HCT116 (cell line): ENCODE measurements around the gene PIGL. TPM values are rescaled to one million over a fixed set of nuclear protein-coding genes. Genes with fewer than 3 reads are reported as not detected.

Experiments used
- ATAC-seq: fragments of 200-7000 bp; cut with Tn5 transposase; 2 replicates; pipeline ENCODE4 v1.9.1; 2020; ENCODE audit warnings: mild to moderate bottlenecking, moderate library complexity
- BruUV-seq: library from RNA; stranded (reverse); fragments of 400-500 nt; replicated peaks from 2 replicates; lab custom pipeline; 2021; lab: Mats Ljungman, UMichigan
- CTCF ChIA-PET: fragments of 300-600 bp; sonication (Branson Sonifier 250); formaldehyde crosslinking; loops from one replicate; lab custom pipeline; 2021; ENCODE audit warnings: antibody characterized with exemption; lab: Charles Lee
- POLR2A ChIA-PET: fragments of 300-600, 350-600 bp; sonication (Branson Sonifier 250); formaldehyde crosslinking; loops from one replicate; lab custom pipeline; 2021; ENCODE audit warnings: antibody characterized with exemption; lab: Charles Lee
- RAD21 ChIA-PET, 2 experiments: fragments of 300-600 bp; sonication (Branson Sonifier 250); formaldehyde crosslinking; loops; one replicate each; lab custom pipeline; 2023; ENCODE audit warnings: low total read pairs in 2 of 2; ENCODE audit not compliant: uncharacterized antibody in 2 of 2, unreplicated experiment in 2 of 2, low non-redundant PET in 1 of 2; lab: Charles Lee
- DNase-seq: peaks from one replicate; pipeline ENCODE4 v3.0.0-alpha.2; 2010; ENCODE audit warnings: low read depth, low spot score
- H2AFZ ChIP-seq: fragments of 200-600 bp; shearing (Covaris generic), sonication (generic); 2 replicates; pipeline ENCODE4 v1.6.1; 2017; ENCODE audit warnings: low read depth, mixed run types, mixed read lengths, antibody characterized with exemption, low read length; ENCODE audit not compliant: poor library complexity, severe bottlenecking
- H3K27ac ChIP-seq: 2 replicates; pipeline ENCODE4 v1.5.1; 2012; ENCODE audit warnings: low read depth, low read length
- H3K27me3 ChIP-seq: fragments of 200-600 bp; sonication (generic); 2 replicates; pipeline ENCODE4 v1.6.1; 2016; ENCODE audit warnings: mixed run types, low read length, mixed read lengths; ENCODE audit not compliant: insufficient read depth
- H3K36me3 ChIP-seq, 2 experiments: fragments of 200-500 bp in 1 of 2; fragments of 200-600 bp in 1 of 2; sonication (Bioruptor generic) in 1 of 2; sonication (generic) in 1 of 2; 2 replicates each; pipeline versions ENCODE4 v1.5.1 to v1.6.1; 2014 to 2016; ENCODE audit warnings: low read length in 2 of 2, inconsistent platforms in 1 of 2, mixed read lengths in 1 of 2, mixed run types in 1 of 2; ENCODE audit not compliant: insufficient read depth in 2 of 2, control insufficient read depth in 1 of 2
- H3K4me1 ChIP-seq, 2 experiments: fragments of 200-600 bp in 1 of 2; sonication (generic) in 1 of 2; 2 replicates each; pipeline versions ENCODE4 v1.5.1 to v1.6.1; 2012 to 2017; ENCODE audit warnings: low read length in 2 of 2, inconsistent platforms in 1 of 2, mild to moderate bottlenecking in 1 of 2, mixed read lengths in 1 of 2, mixed run types in 1 of 2, moderate library complexity in 1 of 2; ENCODE audit not compliant: insufficient read depth in 2 of 2, control insufficient read depth in 1 of 2
- H3K4me2 ChIP-seq: fragments of 200-600 bp; sonication (generic); 2 replicates; pipeline ENCODE4 v1.6.1; 2017; ENCODE audit warnings: mixed run types, low read length, mixed read lengths
- H3K4me3 ChIP-seq, 2 experiments: fragments of 200-600 bp in 1 of 2; sonication (generic) in 1 of 2; replicated peaks in 1 of 2; 2 replicates each; pipeline ENCODE4 v1.5.1; 2011 to 2016; ENCODE audit warnings: low read length in 2 of 2, control low read depth in 1 of 2, low read depth in 1 of 2, mild to moderate bottlenecking in 1 of 2, mixed read lengths in 1 of 2, mixed run types in 1 of 2
- H3K79me2 ChIP-seq: fragments of 200-600 bp; sonication (generic); 2 replicates; pipeline ENCODE4 v1.6.1; 2017; ENCODE audit warnings: mild to moderate bottlenecking, mixed run types, low read length, moderate library complexity, mixed read lengths; ENCODE audit not compliant: insufficient read depth
- H3K9ac ChIP-seq: fragments of 200-600 bp; sonication (generic); 2 replicates; pipeline ENCODE4 v1.6.1; 2016; ENCODE audit warnings: low read length, mixed read lengths
- H3K9me2 ChIP-seq: fragments of 200-600 bp; sonication (generic), shearing (Covaris generic); 2 replicates; pipeline ENCODE4 v1.6.1; 2017; ENCODE audit warnings: mixed run types, mild to moderate bottlenecking, moderate library complexity; ENCODE audit not compliant: insufficient read depth
- H3K9me3 ChIP-seq, 2 experiments: fragments of 200-500 bp in 1 of 2; fragments of 200-600 bp in 1 of 2; sonication (Bioruptor generic) in 1 of 2; sonication (generic) in 1 of 2; 2 replicates each; pipeline ENCODE4 v1.6.1; 2014 to 2017; ENCODE audit warnings: low read length in 2 of 2, mixed read lengths in 2 of 2, inconsistent platforms in 1 of 2, low read depth in 1 of 2, mild to moderate bottlenecking in 1 of 2, mixed run types in 1 of 2, moderate library complexity in 1 of 2; ENCODE audit not compliant: control insufficient read depth in 1 of 2, insufficient read depth in 1 of 2
- H4K20me1 ChIP-seq: fragments of 200-600 bp; sonication (generic), shearing (Covaris generic); 2 replicates; pipeline ENCODE4 v1.6.1; 2017; ENCODE audit warnings: mixed run types, mild to moderate bottlenecking, moderate library complexity; ENCODE audit not compliant: insufficient read depth
- CBX3 ChIP-seq: IDR thresholded peaks from 2 replicates; pipeline ENCODE4 v1.6.1; 2012; ENCODE audit warnings: low read depth
- CEBPB ChIP-seq: IDR thresholded peaks from 2 replicates; pipeline ENCODE4 v1.6.1; 2012; ENCODE audit warnings: low read depth
- EGR1 ChIP-seq: IDR thresholded peaks from 2 replicates; pipeline ENCODE4 v1.6.1; 2012; ENCODE audit warnings: low read depth
- ELF1 ChIP-seq: IDR thresholded peaks from 2 replicates; pipeline ENCODE4 v1.6.1; 2012; ENCODE audit warnings: low read depth, borderline replicate concordance
- EZH2 ChIP-seq: fragments of 200-600 bp; sonication (generic); IDR thresholded peaks from 2 replicates; pipeline ENCODE4 v1.6.1; 2017; ENCODE audit warnings: antibody characterized with exemption, mixed run types
- EZH2phosphoT487 ChIP-seq: fragments of 200-600 bp; IDR thresholded peaks from 2 replicates; pipeline ENCODE4 v1.6.1; 2018; ENCODE audit warnings: antibody characterized with exemption, borderline replicate concordance
- FOSL1 ChIP-seq: IDR thresholded peaks from 2 replicates; pipeline ENCODE4 v1.6.1; 2012; ENCODE audit warnings: low read depth
- JUND ChIP-seq: IDR thresholded peaks from 2 replicates; pipeline ENCODE4 v1.6.1; 2012
- POLR2A ChIP-seq: IDR thresholded peaks from 2 replicates; pipeline ENCODE4 v1.7.0; 2011; ENCODE audit warnings: borderline replicate concordance; ENCODE audit not compliant: insufficient read depth, insufficient read length; ENCODE audit errors: extremely low read depth
- POLR2AphosphoS5 ChIP-seq: IDR thresholded peaks from 2 replicates; pipeline ENCODE4 v1.6.1; 2011; ENCODE audit warnings: mild to moderate bottlenecking, low read depth, low read length, moderate library complexity
- RAD21 ChIP-seq: IDR thresholded peaks from 2 replicates; pipeline ENCODE4 v1.6.1; 2012; ENCODE audit warnings: low read depth, mild to moderate bottlenecking
- SIN3A ChIP-seq: IDR thresholded peaks from 2 replicates; pipeline ENCODE4 v1.6.1; 2012; ENCODE audit warnings: low read depth
- TCF7L2 ChIP-seq: IDR thresholded peaks from 2 replicates; pipeline ENCODE4 v1.7.0; 2011; ENCODE audit warnings: borderline replicate concordance, inconsistent platforms; ENCODE audit not compliant: insufficient read depth, insufficient read length; ENCODE audit errors: extremely low read depth
- YY1 ChIP-seq: IDR thresholded peaks from 2 replicates; pipeline ENCODE4 v1.6.1; 2011; ENCODE audit warnings: low read length, low read depth, moderate library complexity, mild to moderate bottlenecking; ENCODE audit not compliant: insufficient replicate concordance; ENCODE audit errors: extremely low read depth
- ZFX ChIP-seq: fragments of 450-650 bp; IDR thresholded peaks from 2 replicates; pipeline ENCODE4 v1.6.1; 2017
- ZNF274 ChIP-seq: fragments of 200-500 bp; sonication (Bioruptor generic); IDR thresholded peaks from 2 replicates; pipeline ENCODE4 v1.6.1; 2014; ENCODE audit warnings: mild to moderate bottlenecking, low read depth, low read length, inconsistent platforms
- intact Hi-C: fragments of 100-400 bp; cut with micrococcal nuclease; formaldehyde crosslinking; loops from 2 replicates; pipeline ENCODE4 v1.10.0; 2022
- total RNA-seq: library from RNA; stranded (reverse); gene quantifications from one replicate; pipeline ENCODE4 v1.2.1, GENCODE V29; 2021; ENCODE audit not compliant: unreplicated experiment
- TF ChIP-seq, protein P1 (sequence below): IDR thresholded peaks from 2 replicates; pipeline ENCODE4 v1.6.1; 2011; ENCODE audit warnings: mild to moderate bottlenecking, low read length, moderate library complexity; ENCODE audit not compliant: insufficient replicate concordance; ENCODE audit errors: extremely low read depth
- TF ChIP-seq, protein P2 (sequence below), 3 experiments: fragments of 200-600 bp in 1 of 3; sonication (generic) in 1 of 3; IDR thresholded peaks in 2 of 3; conservative IDR thresholded peaks in 1 of 3; 2 replicates each; pipeline ENCODE4 v1.5.1; 2012 to 2017; ENCODE audit warnings: low read depth in 2 of 3, low read length in 2 of 3, antibody characterized with exemption in 1 of 3, borderline replicate concordance in 1 of 3, control low read depth in 1 of 3, mild to moderate bottlenecking in 1 of 3, mixed read lengths in 1 of 3, mixed run types in 1 of 3, moderate library complexity in 1 of 3; ENCODE audit not compliant: insufficient read depth in 1 of 3
- TF ChIP-seq, protein P3 (sequence below): IDR thresholded peaks from 2 replicates; pipeline ENCODE4 v1.6.1; 2012
- TF ChIP-seq, protein P4 (sequence below): IDR thresholded peaks from 2 replicates; pipeline ENCODE4 v1.6.1; 2012

The PIGL gene
- total RNA-seq, 1 experiment from 2014 or later: 36.8 TPM

DNA sequence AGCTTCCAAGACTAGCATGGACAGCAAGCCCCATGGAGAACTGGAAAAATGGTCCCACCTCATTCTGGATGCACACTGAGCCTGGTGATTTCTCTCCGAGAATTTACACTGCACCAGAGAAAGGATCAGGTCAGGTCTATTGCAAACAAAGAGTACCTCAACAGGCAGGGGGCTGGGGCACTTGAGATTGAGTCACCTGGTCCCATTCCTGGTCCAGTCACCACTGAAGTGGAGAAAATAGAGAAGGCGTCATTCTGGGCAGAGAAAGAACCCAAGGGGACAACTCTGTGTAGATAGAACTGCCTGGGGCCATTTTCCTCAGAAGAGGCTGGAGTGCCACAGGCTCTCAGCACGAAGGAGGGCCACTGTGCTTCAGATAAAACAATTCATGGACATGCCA lies 97.8 kb downstream of the PIGL start:
- no peak for ATAC-seq
- no peaks in the 10 kb centered on the region for H3K9me2 ChIP-seq
- no peaks in the 10 kb centered on the region for H3K4me1 ChIP-seq
- no TSS peak for BruUV-seq
- intact Hi-C loops: no loop called here
- ChIA-PET RAD21 (no interaction called here), POLR2A (no interaction called here), CTCF (no interaction called here)
- no peaks in the 10 kb centered on the region for H3K79me2 ChIP-seq
- no peaks in the 10 kb centered on the region for H3K9me3 ChIP-seq
- no peak overlapping the region for H3K4me2 ChIP-seq
- no peaks in the 10 kb centered on the region for H4K20me1 ChIP-seq
- no peaks in the 10 kb centered on the region for H3K27me3 ChIP-seq
- H3K36me3 ChIP-seq: no peaks in the 10 kb centered on the region
- H3K9ac ChIP-seq: no peak overlapping the region
- no peak overlapping the region for H3K4me3 ChIP-seq
- H2AFZ ChIP-seq: no peak overlapping the region
- TF ChIP-seq ELF1 (no peak), ZNF274 (no peak), POLR2AphosphoS5 (no peak), YY1 (no peak), POLR2A (no peak), TCF7L2 (no peak), EZH2 (no peak)
- TF ChIP-seq, protein P1, sequence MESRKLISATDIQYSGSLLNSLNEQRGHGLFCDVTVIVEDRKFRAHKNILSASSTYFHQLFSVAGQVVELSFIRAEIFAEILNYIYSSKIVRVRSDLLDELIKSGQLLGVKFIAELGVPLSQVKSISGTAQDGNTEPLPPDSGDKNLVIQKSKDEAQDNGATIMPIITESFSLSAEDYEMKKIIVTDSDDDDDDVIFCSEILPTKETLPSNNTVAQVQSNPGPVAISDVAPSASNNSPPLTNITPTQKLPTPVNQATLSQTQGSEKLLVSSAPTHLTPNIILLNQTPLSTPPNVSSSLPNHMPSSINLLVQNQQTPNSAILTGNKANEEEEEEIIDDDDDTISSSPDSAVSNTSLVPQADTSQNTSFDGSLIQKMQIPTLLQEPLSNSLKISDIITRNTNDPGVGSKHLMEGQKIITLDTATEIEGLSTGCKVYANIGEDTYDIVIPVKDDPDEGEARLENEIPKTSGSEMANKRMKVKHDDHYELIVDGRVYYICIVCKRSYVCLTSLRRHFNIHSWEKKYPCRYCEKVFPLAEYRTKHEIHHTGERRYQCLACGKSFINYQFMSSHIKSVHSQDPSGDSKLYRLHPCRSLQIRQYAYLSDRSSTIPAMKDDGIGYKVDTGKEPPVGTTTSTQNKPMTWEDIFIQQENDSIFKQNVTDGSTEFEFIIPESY: no peak
- H3K27ac ChIP-seq: no peak overlapping the region
- DNase-seq: no peak

DNA sequence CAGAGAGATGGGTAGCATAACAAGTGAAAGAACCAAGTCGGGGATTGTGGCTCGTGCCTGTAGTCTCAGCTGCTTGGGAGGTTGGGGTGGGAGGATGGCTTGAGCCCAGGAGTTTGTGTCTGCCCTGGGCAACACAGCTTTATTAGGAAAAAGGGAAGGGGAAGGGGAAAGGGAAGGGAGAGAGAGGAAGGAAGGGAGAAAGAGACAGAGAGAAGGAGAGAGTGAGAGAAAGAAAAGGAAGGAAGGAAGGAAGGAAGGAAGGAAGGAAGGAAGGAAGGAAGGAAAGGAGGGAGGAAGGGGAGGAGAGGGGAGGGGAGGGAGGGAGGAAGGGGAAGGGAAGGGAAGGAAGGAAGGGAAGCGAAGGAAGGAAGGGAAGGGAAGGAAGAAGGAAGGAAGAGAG lies 103.0 kb downstream of the PIGL start:
- H3K9ac ChIP-seq: no peak overlapping the region
- H3K27ac ChIP-seq: no peak overlapping the region
- H3K9me2 ChIP-seq: no peaks in the 10 kb centered on the region
- H3K9me3 ChIP-seq: no peaks in the 10 kb centered on the region
- no peaks in the 10 kb centered on the region for H3K79me2 ChIP-seq
- no peaks in the 10 kb centered on the region for H4K20me1 ChIP-seq
- H3K27me3 ChIP-seq: no peaks in the 10 kb centered on the region
- BruUV-seq: no TSS peak
- H3K36me3 ChIP-seq: no peaks in the 10 kb centered on the region
- no peak overlapping the region for H3K4me3 ChIP-seq
- no peak for DNase-seq
- H3K4me2 ChIP-seq: no peak overlapping the region
- RAD21 ChIA-PET: no interaction called here
- CTCF ChIA-PET: no interaction called here
- H3K4me1 ChIP-seq: no peaks in the 10 kb centered on the region
- POLR2A ChIA-PET: no interaction called here
- intact Hi-C loops: no loop called here
- no peak for ATAC-seq
- H2AFZ ChIP-seq: no peak overlapping the region
- no peak for TF ChIP-seq CEBPB
- no peak for TF ChIP-seq CBX3
- no peak for TF ChIP-seq SIN3A
- no peak for TF ChIP-seq EZH2phosphoT487
- TF ChIP-seq RAD21: no peak
- no peak for TF ChIP-seq FOSL1
- TF ChIP-seq ZFX: no peak
- TF ChIP-seq POLR2A: no peak
- TF ChIP-seq, protein P2, sequence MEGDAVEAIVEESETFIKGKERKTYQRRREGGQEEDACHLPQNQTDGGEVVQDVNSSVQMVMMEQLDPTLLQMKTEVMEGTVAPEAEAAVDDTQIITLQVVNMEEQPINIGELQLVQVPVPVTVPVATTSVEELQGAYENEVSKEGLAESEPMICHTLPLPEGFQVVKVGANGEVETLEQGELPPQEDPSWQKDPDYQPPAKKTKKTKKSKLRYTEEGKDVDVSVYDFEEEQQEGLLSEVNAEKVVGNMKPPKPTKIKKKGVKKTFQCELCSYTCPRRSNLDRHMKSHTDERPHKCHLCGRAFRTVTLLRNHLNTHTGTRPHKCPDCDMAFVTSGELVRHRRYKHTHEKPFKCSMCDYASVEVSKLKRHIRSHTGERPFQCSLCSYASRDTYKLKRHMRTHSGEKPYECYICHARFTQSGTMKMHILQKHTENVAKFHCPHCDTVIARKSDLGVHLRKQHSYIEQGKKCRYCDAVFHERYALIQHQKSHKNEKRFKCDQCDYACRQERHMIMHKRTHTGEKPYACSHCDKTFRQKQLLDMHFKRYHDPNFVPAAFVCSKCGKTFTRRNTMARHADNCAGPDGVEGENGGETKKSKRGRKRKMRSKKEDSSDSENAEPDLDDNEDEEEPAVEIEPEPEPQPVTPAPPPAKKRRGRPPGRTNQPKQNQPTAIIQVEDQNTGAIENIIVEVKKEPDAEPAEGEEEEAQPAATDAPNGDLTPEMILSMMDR (IDR thresholded peaks at IDR 0.05 in 2 of 3, conservative IDR thresholded peaks at IDR 0.05 in 1 of 3; ENCODE audit: borderline replicate concordance in 1 of 3, insufficient read depth in 1 of 3, low read depth in 2 of 3, low read length in 2 of 3): no peak
- TF ChIP-seq JUND: no peak
- no peak for TF ChIP-seq EGR1
- TF ChIP-seq, protein P3, sequence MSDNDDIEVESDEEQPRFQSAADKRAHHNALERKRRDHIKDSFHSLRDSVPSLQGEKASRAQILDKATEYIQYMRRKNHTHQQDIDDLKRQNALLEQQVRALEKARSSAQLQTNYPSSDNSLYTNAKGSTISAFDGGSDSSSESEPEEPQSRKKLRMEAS: no peak
- TF ChIP-seq, protein P4, sequence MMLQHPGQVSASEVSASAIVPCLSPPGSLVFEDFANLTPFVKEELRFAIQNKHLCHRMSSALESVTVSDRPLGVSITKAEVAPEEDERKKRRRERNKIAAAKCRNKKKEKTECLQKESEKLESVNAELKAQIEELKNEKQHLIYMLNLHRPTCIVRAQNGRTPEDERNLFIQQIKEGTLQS: no peak
